BLaER1 (cell line): ENCODE results near the gene NSMCE4A.

Experiments used
- H3K27ac ChIP-seq: shearing (Covaris generic); formaldehyde crosslinking; 2 replicates; pipeline ENCODE4 v1.8.1; 2022
- H3K27me3 ChIP-seq: shearing (Covaris generic); formaldehyde crosslinking; 2 replicates; pipeline ENCODE4 v1.8.1; 2022
- H3K36me3 ChIP-seq: shearing (Covaris generic); formaldehyde crosslinking; 2 replicates; pipeline ENCODE4 v1.8.1; 2022
- H3K4me1 ChIP-seq: shearing (Covaris generic); formaldehyde crosslinking; 2 replicates; pipeline ENCODE4 v1.8.1; 2022
- H3K4me2 ChIP-seq: shearing (Covaris generic); formaldehyde crosslinking; 2 replicates; pipeline ENCODE4 v1.8.1; 2022
- H3K4me3 ChIP-seq: shearing (Covaris generic); formaldehyde crosslinking; 2 replicates; pipeline ENCODE4 v1.8.1; 2022
- H3K9ac ChIP-seq: shearing (Covaris generic); formaldehyde crosslinking; 2 replicates; pipeline ENCODE4 v1.8.1; 2022
- H3K9me3 ChIP-seq: shearing (Covaris generic); formaldehyde crosslinking; 2 replicates; pipeline ENCODE4 v1.8.1; 2022
- H4K20me1 ChIP-seq: shearing (Covaris generic); formaldehyde crosslinking; 2 replicates; pipeline ENCODE4 v1.8.1; 2022
- Cebpa-rat ChIP-seq: shearing (Covaris generic); IDR thresholded peaks from 2 replicates; pipeline ENCODE4 v1.8.1; 2022

The NSMCE4A gene

GRCh38 chr10:121965996-121966395, 9.0 kb downstream of the NSMCE4A start:
- no peak overlapping the region for H3K4me3 ChIP-seq
- no peak overlapping the region for H3K27ac ChIP-seq
- no peaks in the 10 kb centered on the region for H3K27me3 ChIP-seq
- H3K4me2 ChIP-seq = no peak overlapping the region
- no peak overlapping the region for H3K9ac ChIP-seq
- TF ChIP-seq Cebpa-rat = no peak
- H3K36me3 ChIP-seq = peaks cover 94% of the 10 kb centered on the region
- H3K9me3 ChIP-seq = no peaks in the 10 kb centered on the region
- H3K4me1 ChIP-seq = no peaks in the 10 kb centered on the region
- H4K20me1 ChIP-seq = peaks cover 6% of the 10 kb centered on the region; the same call in 1 of the 2 replicates

- no peak overlapping the region for H3K4me2 ChIP-seq
- H3K9me3 ChIP-seq = no peaks in the 10 kb centered on the region
- no peaks in the 10 kb centered on the region for H4K20me1 ChIP-seq
- no peaks in the 10 kb centered on the region for H3K4me1 ChIP-seq
- no peak overlapping the region for H3K9ac ChIP-seq
- peaks cover 76% of the 10 kb centered on the region for H3K36me3 ChIP-seq
- H3K27ac ChIP-seq = no peak overlapping the region
- TF ChIP-seq Cebpa-rat = no peak
- no peaks in the 10 kb centered on the region for H3K27me3 ChIP-seq
- H3K4me3 ChIP-seq = no peak overlapping the region
These were observed 13.6 kb downstream of the NSMCE4A start for GRCh38 chr10:121961456-121961855.

- Histone ChIP-seq H3K27me3 (no peaks in the 10 kb centered on the region), H3K4me3 (no peak overlapping the region), H3K4me1 (no peaks in the 10 kb centered on the region), H3K9me3 (no peaks in the 10 kb centered on the region), H3K9ac (no peak overlapping the region), H4K20me1 (no peaks in the 10 kb centered on the region), H3K4me2 (no peak overlapping the region), H3K36me3 (peaks cover 72% of the 10 kb centered on the region), H3K27ac (no peak overlapping the region)
- TF ChIP-seq Cebpa-rat = no peak
These were observed 15.3 kb downstream of the NSMCE4A start for GRCh38 chr10:121959671-121960070.

GRCh38 chr10:121956111-121957061, 18.6 kb downstream of the NSMCE4A start:
- Histone ChIP-seq H3K9ac (no peak overlapping the region), H3K27ac (no peak overlapping the region), H3K27me3 (no peaks in the 10 kb centered on the region), H3K4me1 (no peaks in the 10 kb centered on the region), H4K20me1 (no peaks in the 10 kb centered on the region), H3K4me2 (no peak overlapping the region), H3K9me3 (no peaks in the 10 kb centered on the region), H3K36me3 (peaks cover 69% of the 10 kb centered on the region), H3K4me3 (no peak overlapping the region)
- TF ChIP-seq Cebpa-rat = no peak

GRCh38 chr10:121952226-121952625, 22.8 kb downstream of the NSMCE4A start:
- no peak overlapping the region for H3K27ac ChIP-seq
- H3K4me2 ChIP-seq = no peak overlapping the region
- H3K4me3 ChIP-seq = no peak overlapping the region
- peaks cover 57% of the 10 kb centered on the region for H3K36me3 ChIP-seq
- TF ChIP-seq Cebpa-rat = no peak
- no peak overlapping the region for H3K9ac ChIP-seq
- no peaks in the 10 kb centered on the region for H3K4me1 ChIP-seq
- no peaks in the 10 kb centered on the region for H4K20me1 ChIP-seq
- no peaks in the 10 kb centered on the region for H3K27me3 ChIP-seq
- H3K9me3 ChIP-seq = no peaks in the 10 kb centered on the region

GRCh38 chr10:121949451-121949850, 25.6 kb downstream of the NSMCE4A start:
- Histone ChIP-seq H3K36me3 (peaks cover 36% of the 10 kb centered on the region), H3K9ac (no peak overlapping the region), H3K4me3 (no peak overlapping the region), H3K4me1 (no peaks in the 10 kb centered on the region), H4K20me1 (no peaks in the 10 kb centered on the region), H3K27ac (no peak overlapping the region), H3K4me2 (no peak overlapping the region), H3K9me3 (0 out of 2 replicates have a peak, but pooled peaks cover 4% of the 10 kb centered on the region), H3K27me3 (no peaks in the 10 kb centered on the region)
- TF ChIP-seq Cebpa-rat = no peak

- H3K4me2 ChIP-seq = no peak overlapping the region
- no peak for TF ChIP-seq Cebpa-rat
- H3K27ac ChIP-seq = no peak overlapping the region
- H3K27me3 ChIP-seq = no peaks in the 10 kb centered on the region
- no peak overlapping the region for H3K4me3 ChIP-seq
- 0 out of 2 replicates have a peak, but pooled peaks cover 4% of the 10 kb centered on the region for H3K9me3 ChIP-seq
- H4K20me1 ChIP-seq = no peaks in the 10 kb centered on the region
- no peak overlapping the region for H3K9ac ChIP-seq
- H3K36me3 ChIP-seq = peaks cover 32% of the 10 kb centered on the region
- no peaks in the 10 kb centered on the region for H3K4me1 ChIP-seq
These were observed 26.0 kb downstream of the NSMCE4A start for GRCh38 chr10:121949049-121949448.

- TF ChIP-seq Cebpa-rat = no peak
- Histone ChIP-seq H3K4me1 (peaks cover 7% of the 10 kb centered on the region), H4K20me1 (no peaks in the 10 kb centered on the region), H3K9ac (no peak overlapping the region), H3K27me3 (no peaks in the 10 kb centered on the region), H3K4me2 (no peak overlapping the region), H3K27ac (no peak overlapping the region), H3K4me3 (no peak overlapping the region), H3K9me3 (0 out of 2 replicates have a peak, but pooled peaks cover 4% of the 10 kb centered on the region), H3K36me3 (peaks cover 24% of the 10 kb centered on the region; the same call in 1 of the 2 replicates)
These were observed 27.4 kb downstream of the NSMCE4A start for GRCh38 chr10:121947343-121948330.

- Histone ChIP-seq H3K36me3 (no peaks in the 10 kb centered on the region), H3K9me3 (0 out of 2 replicates have a peak, but pooled peaks cover 4% of the 10 kb centered on the region), H3K27me3 (no peaks in the 10 kb centered on the region), H3K4me3 (no peak overlapping the region), H3K27ac (no peak overlapping the region), H3K4me1 (peaks cover 12% of the 10 kb centered on the region), H3K9ac (no peak overlapping the region), H3K4me2 (peak overlapping the region; percentile 29), H4K20me1 (no peaks in the 10 kb centered on the region)
- TF ChIP-seq Cebpa-rat = no peak
These were observed 32.1 kb downstream of the NSMCE4A start for GRCh38 chr10:121942749-121943416.
